IPS DF 4.7 (cell line): Measurements from ENCODE around the gene MRPL50.
A peak's percentile ranks its signal among the peaks of the same experiment; 100 is the strongest.
"Not testable (repeated sequence)": the region's sequence is repeated elsewhere in the genome, so short reads cannot be mapped to it uniquely, and the experiment has no call there.

Experiments
- DNase-seq: peaks from one replicate; pipeline ENCODE4 v3.0.0-alpha.2; 2013; ENCODE audit warnings: low spot score; ENCODE audit errors: extremely low read depth

Gene MRPL50

DNA sequence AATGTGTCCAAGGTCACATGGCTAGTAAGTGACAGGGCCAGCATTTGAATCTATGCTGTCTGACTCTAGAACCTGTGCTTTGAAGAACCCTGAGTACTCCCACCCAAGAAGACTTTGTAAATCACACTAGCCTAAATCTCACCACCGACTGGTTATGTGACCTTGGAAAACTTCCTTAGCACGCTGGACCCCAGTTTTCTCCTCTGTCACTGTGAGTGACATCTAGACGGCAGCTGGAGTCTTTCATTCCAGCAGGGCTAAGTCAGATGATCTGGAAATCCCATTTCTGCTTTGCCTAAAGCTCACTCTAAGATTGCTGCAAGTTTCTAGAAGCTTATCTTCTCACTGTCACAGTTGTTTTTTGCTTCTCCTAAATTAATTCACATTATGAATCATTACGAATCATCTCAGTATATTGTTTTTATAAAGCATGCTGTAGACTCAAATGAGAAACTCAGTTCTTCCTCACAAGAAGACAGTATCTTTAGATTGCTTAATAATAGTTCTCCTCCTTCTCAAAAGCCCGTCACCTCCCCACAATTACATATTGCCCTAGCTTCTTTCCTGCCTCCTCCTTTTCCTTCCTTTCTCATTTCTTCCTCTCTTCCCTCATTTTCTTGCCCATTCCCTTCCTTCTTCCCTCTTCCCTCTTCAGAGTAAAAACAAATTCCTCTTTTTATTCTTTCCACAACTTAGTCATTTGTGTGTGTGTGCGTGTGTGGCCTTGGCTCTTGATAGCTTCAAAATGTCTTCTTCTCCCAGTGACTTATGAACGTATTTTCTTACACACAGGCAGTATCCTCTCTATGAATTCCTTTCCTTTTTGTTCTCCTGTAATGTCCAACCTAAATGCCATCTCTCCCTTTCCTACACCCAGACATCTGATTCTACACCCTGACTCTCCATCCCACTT is 20.4 kb upstream of the MRPL50 start:
- no peak for DNase-seq

DNA sequence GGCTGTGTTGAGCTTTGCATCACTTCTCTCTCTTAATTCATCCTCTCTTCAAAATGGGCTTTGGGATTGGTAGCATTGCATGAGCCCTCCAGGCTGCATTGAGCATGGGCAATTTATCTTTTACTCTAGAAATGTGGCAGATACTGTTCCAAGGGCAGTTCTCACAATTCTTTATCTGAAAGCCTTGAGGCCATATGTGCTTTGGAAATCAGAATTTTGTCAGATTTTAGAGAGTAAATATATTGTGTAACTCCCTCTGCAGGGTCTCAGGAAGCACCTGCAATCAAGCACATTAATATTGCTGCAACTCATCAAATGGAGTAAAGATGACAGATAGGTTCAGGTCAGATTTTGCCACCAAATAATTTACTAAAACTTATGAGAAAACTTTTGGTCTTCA is 19.6 kb upstream of the MRPL50 start:
- no peak for DNase-seq

DNA sequence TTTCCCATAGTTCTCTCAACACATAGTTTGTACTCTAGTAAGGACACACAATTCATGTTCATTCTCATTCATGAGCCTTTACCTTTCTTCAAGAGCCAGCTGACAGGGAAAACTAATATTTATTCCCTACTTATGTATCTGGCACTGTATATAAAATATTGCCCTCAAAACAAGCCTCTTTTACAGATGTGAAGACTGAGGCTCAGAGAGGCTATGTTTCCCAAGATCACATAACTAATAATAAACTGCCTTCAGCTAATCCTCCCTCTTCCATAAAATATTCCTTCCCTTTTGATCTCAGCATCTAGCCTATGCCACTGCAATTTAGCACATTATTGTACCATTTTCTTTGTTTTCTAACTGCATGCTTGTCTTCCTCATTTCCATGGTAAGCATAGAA is 19.0 kb upstream of the MRPL50 start:
- no peak for DNase-seq

DNA sequence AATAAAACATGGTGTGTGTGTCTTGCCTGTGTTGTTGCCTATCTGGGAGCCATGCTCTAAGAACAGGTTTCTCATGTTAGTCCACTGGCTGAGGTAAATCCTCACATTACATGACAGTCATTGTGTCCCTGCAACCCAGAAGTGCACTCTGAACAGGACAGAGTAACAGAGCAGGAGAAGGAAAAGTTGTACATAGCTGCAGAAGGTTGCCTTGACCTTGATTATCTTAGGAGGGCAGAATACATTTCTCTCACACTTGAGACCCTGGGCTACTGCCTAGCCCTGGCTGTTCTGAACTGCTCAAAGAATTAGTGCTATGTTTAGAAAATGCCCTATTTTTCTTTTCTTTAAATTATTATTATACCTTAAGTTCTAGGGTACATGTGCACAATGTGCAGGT is 17.2 kb upstream of the MRPL50 start:
- DNase-seq: no peak

- no peak for DNase-seq
Observed at GRCh38 chr9:101414839-101415238, 16.4 kb upstream of the MRPL50 start.

DNA sequence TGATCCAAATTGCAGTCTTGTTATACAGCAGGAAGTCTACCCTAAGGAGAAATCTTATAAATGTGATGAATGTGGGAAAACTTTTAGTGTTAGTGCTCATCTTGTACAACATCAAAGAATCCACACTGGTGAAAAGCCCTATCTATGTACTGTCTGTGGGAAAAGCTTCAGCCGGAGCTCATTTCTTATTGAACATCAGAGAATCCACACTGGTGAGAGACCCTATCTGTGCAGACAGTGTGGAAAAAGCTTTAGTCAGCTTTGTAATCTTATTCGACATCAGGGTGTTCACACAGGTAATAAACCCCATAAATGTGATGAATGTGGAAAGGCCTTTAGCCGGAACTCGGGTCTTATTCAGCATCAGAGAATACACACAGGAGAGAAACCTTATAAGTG is 10.7 kb upstream of the MRPL50 start:
- DNase-seq: no peak

DNA sequence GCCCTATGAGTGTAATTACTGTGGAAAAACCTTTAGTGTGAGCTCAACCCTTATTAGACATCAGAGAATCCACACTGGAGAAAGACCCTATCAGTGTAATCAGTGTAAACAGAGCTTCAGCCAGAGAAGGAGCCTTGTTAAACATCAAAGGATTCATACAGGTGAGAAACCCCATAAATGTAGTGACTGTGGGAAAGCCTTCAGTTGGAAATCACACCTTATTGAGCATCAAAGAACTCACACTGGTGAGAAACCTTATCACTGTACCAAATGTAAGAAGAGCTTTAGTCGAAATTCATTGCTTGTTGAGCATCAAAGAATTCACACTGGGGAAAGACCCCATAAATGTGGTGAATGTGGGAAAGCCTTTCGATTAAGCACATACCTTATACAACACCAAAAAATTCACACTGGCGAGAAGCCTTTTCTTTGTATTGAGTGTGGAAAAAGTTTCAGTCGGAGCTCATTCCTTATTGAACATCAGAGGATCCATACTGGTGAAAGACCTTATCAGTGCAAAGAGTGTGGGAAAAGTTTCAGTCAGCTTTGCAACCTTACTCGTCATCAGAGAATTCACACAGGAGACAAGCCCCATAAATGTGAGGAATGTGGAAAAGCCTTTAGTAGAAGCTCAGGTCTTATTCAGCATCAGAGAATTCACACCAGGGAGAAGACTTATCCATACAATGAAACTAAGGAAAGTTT is 10.1 kb upstream of the MRPL50 start:
- no peak for DNase-seq

DNA sequence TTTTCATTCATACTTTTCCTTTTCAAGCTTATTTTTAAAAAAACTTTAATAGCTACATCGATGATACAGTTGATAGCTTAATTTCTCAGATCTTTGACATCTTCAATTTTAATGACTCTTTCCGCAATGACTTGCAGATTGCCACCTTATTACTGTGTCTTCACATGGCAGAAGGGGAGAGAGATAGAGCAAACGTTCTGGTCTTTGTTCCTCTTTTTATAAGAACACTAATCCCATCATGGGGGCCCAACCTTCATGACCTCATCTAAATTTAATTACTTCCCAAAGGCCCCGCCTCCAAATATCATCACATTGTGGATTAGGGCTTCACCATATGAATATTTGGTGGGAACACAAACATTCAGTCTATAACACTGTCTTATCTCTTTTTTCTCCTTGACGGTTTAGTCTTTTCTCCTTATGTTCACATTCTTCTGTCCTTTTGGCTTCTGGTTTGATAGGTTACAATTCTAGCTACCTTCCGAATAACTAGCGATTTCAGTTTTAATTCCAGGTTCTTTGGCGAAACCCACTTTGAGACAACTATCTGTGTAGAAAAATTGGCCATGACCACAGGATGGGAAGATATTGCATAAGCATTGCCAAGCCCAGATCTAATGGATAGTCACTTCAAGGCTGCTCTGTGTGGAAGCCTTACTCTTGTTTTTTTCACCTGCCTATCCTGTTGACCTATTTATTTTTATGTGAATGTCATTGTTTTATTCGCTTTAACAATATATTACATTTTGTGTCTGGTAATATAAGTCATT is 5.3 kb upstream of the MRPL50 start:
- no peak for DNase-seq

DNA sequence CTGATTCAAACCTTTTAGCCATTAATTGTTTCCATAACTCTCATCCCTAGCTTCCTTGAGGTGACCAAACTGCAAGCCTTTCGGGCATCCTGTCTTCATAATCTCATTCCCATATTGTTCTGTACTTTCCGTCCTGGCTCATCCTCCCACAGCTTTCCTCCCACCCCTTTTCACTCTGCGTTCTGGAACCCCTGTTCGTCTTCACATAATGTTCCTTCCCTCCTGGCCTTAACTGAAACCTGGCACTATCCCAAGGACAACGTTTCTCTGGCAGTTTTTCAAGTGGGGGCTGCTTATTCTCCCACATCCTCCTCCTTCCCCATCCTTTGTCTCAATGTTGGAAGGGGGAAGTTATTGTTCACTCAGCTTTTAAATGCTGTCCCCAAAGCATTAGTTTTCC is 1.7 kb upstream of the MRPL50 start:
- no peak for DNase-seq

- no peak for DNase-seq
Observed at GRCh38 chr9:101399643-101399970, 1.2 kb upstream of the MRPL50 start.

- no peak for DNase-seq
Observed at GRCh38 chr9:101398930-101399642, 668 bp upstream of the MRPL50 start.

GRCh38 chr9:101397746-101398067 is 711 bp downstream of the MRPL50 start:
- DNase-seq: no peak

DNA sequence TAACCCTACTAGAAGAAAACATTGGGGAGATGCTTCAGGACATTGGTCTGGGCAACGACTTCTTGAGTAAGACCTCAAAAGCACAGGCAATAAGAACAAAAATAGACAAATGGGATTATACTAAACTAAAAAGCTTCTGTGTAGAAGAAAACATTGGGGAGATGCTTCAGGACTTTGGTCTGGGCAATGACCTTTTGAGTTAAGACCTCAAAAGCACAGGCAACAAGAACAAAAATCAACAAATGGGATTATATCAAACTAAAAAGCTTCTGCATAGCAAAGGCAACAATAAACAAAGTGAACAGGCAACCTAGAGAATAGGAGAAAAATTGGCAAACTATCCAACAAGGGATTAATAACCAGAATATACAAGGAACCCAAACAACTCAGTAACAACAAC is 3.7 kb downstream of the MRPL50 start:
- DNase-seq: no peak

DNA sequence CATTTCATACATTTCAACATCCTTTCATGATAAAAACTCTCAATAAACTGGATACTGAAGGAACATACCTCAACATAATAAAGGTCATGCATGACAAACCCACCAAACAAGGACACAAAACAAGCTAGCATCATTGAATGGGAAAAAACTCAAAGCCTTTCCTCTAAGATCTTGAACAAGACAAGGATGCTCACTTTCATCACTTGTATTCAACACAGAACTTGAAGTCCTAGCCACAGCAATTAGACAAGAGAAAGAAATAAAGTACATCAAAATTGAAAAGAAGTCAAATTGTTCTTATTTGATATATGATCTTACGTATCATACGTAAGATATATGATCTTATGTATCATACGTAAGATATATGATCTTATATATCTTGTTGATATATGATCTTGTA is 5.3 kb downstream of the MRPL50 start:
- DNase-seq: no peak

GRCh38 chr9:101388507-101388993 is 9.9 kb downstream of the MRPL50 start:
- DNase-seq: no peak

GRCh38 chr9:101387871-101388506 is 10.4 kb downstream of the MRPL50 start:
- DNase-seq: peak; percentile 58

- DNase-seq: not testable (repeated sequence)
Observed at GRCh38 chr9:101384873-101385536, 13.4 kb downstream of the MRPL50 start, which contains the start of gene BAAT. Gene BAAT, minus strand, starts transcription at chr9:101385006. Its CDS starts 13,602 bp downstream, at chr9:101371404.

DNA sequence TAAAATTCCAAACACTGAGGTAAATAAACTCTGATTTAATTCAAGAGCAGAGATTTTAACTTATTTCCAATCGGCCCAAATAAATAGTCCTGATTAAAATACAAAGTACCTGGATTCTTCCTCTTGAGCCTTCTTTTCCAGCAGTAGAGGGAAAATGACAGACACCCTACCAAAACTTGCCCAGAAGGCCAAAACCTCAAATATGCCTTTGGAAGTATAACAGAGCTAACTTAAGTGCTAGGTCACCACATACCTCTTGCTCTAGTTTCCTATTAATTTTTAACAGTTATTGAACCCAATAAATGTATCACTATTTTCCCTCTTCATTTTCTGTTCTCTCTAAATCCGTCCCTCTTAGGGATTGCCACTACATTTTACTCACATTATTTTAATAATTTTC is 15.1 kb downstream of the MRPL50 start:
- no peak for DNase-seq

DNA sequence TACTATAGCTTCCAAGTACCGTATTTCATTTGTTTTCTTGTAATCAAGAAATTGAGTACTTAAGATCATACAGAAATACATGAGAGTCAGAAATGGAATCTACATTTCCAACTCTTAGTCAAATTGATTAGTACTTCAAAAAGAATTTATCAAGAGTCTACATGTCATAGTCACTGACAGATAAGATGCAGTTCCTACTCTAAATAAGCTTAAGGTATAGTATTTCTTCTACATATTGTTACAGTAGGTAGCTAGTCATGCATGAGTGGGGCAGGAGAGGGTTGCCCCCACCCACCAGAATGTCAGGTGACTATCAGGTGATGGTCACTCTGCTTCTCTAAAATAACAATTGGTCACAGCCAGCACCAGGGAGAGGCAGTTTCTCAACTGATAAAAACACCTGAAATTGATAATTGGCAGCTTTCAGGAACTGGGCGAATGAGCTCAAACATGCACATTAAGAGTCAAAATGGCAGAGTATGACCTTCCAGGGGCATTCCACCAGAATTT is 16.5 kb downstream of the MRPL50 start:
- DNase-seq: no peak

DNA sequence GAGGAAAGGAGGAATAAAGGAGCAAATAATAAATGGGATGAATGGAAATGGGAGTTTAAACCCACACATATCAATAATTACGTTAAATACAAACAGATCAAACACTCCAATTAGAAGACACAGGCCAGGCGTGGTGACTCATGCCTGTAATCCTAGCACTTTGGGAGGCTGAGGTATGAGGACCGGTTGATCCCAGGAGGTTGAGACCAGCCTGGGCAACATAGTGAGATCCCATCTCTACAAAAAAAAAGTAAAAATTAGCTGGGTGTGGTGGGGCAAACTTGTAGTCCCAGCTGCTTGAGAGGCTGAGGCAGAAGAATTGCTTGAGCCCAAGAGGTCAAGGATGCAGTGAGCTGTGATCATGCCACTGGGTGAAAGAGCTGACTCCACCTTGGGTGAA is 17.3 kb downstream of the MRPL50 start:
- no peak for DNase-seq
